GM21717 (cell line): ENCODE results near the gene AOC1.

ENCODE experiments used
- ATAC-seq: cut with Tn5 transposase; IDR thresholded peaks from one replicate; pipeline ENCODE4 v1.9.1; 2021; ENCODE audit warnings: mild to moderate bottlenecking, moderate library complexity; ENCODE audit not compliant: unreplicated experiment

AOC1 gene

DNA sequence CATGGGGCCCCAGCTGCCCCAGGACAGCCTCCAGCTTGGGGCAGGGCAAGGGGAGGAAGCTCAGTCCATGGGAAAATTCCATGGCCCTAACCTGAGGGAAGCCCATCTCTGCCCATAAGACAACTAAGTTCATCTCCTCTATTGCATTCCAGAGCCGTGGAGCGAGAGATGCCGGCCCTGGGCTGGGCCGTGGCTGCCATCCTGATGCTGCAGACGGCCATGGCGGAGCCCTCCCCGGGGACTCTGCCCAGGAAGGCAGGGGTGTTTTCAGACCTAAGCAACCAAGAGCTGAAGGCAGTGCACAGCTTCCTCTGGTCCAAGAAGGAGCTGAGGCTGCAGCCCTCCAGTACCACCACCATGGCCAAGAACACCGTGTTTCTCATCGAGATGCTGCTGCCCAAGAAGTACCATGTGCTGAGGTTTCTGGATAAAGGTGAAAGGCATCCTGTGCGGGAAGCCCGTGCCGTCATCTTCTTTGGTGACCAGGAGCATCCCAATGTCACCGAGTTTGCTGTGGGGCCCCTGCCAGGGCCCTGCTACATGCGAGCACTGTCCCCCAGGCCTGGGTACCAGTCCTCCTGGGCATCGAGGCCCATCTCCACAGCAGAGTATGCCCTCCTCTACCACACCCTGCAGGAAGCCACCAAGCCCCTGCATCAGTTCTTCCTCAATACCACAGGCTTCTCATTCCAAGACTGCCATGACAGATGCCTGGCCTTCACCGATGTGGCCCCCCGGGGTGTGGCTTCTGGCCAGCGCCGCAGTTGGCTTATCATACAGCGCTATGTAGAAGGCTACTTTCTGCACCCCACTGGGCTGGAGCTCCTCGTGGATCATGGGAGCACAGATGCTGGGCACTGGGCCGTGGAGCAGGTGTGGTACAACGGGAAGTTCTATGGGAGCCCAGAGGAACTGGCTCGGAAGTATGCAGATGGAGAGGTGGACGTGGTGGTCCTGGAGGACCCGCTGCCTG lies 4.3 kb downstream of the AOC1 start:
- ATAC-seq, result no peak

DNA sequence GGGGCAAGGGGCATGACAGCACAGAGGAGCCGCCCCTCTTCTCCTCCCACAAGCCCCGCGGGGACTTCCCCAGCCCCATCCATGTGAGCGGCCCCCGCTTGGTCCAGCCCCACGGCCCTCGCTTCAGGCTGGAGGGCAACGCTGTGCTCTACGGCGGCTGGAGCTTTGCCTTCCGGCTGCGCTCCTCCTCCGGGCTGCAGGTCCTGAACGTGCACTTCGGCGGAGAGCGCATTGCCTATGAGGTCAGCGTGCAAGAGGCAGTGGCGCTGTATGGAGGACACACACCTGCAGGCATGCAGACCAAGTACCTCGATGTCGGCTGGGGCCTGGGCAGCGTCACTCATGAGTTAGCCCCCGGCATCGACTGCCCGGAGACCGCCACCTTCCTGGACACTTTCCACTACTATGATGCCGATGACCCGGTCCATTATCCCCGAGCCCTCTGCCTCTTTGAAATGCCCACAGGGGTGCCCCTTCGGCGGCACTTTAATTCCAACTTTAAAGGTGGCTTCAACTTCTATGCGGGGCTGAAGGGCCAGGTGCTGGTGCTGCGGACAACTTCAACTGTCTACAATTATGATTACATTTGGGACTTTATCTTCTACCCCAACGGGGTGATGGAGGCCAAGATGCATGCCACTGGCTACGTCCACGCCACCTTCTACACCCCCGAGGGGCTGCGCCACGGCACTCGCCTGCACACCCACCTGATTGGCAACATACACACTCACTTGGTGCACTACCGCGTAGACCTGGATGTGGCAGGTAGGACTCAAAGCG lies 5.1 kb downstream of the AOC1 start:
- ATAC-seq, result no peak

DNA sequence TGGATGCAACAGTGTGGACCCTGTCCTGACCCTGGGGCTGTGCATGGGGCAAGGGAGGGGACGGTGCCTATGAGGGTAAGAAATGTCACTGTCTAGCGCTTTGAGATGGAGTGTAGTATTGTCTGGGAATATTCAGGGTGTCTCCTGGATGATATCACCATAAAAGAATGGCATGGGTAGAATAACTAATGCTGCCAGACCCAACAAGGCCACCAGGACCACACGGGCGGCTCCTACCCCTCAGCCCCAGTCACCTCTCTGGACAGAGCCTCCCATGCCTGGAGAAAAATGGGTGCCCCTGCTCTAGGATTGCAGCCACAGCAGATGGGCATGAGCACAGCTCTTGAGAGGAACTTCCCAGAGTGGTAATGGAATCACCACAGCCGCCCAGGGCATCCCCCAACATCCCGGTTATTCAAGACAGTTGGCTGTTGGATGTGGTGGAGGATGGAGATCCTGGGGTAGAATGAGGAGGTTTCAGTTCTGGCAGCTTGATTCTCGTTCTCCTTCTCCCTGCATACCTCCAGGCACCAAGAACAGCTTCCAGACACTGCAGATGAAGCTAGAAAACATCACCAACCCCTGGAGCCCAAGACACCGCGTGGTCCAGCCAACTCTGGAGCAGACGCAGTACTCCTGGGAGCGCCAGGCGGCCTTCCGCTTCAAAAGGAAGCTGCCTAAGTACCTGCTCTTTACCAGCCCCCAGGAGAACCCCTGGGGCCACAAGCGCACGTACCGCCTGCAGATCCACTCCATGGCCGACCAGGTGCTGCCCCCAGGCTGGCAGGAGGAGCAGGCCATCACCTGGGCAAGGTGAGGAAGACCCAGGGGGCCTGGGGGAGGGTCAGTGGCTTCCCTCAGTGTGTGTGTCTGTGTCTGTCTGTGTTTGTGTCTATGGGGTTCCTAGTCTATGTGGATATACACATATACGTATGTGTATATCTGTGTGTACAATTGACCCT lies 6.2 kb downstream of the AOC1 start:
- ATAC-seq, result no peak

DNA sequence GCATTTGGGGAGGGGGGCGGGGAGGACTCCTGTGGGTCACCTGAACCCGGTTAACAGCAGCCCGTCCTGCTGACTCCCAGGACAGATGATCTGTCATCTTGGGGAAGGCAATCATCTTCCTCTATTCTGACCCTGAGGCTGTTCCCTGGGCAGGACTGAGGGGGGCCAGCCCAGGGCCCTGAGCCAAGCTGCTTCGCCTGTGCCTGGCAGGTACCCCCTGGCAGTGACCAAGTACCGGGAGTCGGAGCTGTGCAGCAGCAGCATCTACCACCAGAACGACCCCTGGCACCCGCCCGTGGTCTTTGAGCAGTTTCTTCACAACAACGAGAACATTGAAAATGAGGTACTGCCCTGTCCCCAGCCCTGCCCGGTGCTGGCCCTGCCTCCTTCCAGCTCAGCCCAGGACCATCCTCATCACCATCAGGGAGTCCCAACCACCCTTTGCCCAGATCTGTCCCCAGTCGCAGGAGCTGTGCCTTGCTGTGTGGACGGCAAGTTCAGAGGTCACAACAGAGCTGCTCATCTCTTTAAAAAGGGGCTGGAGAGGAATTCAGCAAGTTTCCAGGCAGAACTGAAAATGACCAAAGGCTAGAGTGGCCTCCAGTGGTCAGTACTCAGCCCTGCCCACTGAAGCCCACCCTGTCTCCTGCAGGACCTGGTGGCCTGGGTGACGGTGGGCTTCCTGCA lies 8.1 kb downstream of the AOC1 start:
- no peak for ATAC-seq

DNA sequence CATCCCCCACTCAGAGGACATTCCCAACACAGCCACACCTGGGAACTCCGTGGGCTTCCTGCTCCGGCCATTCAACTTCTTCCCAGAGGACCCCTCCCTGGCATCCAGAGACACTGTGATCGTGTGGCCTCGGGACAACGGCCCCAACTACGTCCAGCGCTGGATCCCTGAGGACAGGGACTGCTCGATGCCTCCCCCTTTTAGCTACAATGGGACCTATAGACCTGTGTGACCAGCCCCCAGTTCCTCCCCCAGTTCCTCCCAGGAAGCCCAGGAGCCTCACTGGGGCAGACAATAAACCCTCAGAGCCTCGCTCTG lies 8.6 kb downstream of the AOC1 start:
- ATAC-seq, result no peak

DNA sequence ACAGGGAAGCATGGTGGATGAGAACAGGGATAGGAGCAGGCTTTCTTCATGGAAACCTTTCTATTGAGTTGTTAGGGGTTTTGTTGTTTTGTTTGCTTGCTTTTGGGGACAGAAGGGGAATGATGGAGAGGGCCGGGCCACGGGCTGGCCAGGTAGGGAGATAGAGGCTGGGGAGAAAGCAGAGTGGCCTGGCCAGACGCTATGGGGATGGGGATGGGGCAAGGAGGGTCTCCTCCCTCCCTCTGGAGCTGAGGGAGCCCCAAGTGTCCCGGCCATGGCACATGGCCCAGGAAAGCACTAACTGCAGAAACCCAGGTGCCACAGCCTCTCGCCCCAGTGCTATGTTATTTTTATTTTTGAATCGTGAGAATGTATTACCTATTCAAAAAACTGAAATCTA lies 10.0 kb downstream of the AOC1 start:
- ATAC-seq, result no peak

DNA sequence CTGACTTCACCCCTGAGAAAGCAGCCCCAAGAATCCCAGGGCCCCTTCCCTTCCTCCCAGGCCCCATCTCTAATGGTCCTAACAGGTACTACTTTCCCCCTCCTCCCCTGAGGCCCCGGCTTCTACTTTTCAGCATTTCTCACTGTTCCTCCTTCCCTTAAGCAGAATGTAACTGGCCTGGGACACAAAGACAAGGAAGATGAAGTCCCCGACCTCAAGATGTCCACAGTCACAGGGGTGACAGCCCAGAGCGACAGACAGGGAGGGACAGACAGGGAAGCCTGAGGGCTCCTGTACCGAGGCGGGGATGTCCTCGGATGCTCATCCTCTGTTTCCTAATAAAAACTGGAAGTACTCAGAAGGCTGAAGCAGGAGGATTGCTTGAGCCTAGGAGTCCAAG lies 11.6 kb downstream of the AOC1 start:
- no peak for ATAC-seq

DNA sequence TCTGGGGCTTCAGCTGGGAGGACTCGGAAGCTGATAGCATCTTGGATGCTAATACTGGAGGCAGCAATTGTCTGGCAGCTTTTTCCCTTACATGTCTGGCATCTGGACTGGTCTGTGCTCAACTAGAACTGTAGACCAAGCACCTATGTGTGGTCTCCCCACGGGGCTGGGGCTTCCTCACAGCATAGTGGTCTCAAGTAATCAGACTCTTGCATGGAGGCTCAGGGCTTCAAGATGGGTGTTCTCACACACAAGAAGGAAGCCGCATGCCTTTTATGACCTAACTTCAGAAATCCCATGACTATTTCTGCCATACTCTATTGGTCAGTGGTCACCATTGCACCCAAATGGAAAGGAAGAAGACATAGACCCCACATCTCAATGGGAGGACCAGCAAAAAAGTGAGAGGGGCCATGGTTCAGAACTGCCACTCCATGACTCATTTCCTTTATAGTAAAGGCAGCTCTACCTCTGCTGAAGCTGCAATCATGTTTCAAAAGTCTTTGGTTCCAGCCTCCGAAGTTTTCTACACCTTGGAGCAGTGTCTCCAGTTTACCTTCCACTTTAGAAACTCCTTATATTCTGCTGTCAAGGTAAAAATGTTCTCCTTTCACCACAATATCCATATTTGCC lies 14.7 kb downstream of the AOC1 start:
- ATAC-seq, result no peak

DNA sequence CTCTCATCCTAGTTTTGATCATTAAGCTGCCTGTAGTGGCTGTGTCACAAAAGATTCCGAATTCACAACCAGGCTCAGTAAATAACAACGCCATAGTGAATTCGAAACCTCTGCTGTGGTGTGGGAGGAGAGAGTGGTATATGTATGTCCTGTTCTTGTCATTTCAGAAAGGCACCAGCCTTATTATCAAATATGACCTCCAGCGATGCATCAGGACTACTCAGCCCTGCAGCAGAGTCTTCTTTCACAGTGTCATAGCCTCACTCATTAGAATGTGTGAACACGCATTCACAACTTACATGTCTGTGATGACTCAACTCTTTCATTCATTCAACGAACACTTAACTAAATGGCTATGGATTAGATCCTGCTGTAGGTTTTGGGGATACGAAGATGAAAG lies 15.3 kb downstream of the AOC1 start:
- no peak for ATAC-seq

DNA sequence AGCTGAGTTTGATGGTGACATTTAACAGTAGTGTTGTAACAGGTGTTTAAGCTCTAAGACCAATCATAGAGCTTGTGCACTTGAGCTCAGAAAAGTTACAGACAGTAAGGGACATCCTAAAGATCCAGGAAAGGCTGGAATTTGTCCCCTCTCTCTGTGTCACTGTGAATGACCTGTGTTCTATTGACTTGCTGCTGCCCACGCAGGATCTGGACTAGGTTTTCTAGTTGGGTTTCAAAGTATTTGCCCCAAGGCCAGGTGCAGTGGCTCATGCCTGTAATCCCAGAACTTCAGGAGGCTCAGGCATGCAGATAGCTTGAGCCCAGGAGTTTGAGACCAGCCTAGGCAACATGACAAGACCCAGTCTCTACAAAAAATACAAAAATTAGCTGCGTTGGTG lies 17.1 kb downstream of the AOC1 start:
- ATAC-seq, result no peak

DNA sequence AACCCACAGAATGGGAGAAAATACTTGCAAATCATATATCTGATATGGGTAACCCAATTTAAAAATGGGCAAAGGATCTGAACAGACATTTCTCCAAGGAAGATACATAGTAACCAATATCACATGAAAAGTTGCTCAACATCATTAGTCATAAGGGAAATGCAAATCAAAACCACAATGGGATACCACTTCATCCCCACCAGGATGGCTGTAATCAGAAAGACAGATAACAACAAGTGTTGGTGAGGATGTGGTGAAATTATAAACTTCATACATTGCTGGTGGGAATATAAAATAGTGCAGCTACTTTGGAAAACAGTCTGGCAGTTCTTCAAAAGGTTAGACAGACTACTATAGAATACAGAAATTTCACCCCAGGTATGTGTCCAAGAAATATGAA lies 19.3 kb downstream of the AOC1 start:
- no peak for ATAC-seq

DNA sequence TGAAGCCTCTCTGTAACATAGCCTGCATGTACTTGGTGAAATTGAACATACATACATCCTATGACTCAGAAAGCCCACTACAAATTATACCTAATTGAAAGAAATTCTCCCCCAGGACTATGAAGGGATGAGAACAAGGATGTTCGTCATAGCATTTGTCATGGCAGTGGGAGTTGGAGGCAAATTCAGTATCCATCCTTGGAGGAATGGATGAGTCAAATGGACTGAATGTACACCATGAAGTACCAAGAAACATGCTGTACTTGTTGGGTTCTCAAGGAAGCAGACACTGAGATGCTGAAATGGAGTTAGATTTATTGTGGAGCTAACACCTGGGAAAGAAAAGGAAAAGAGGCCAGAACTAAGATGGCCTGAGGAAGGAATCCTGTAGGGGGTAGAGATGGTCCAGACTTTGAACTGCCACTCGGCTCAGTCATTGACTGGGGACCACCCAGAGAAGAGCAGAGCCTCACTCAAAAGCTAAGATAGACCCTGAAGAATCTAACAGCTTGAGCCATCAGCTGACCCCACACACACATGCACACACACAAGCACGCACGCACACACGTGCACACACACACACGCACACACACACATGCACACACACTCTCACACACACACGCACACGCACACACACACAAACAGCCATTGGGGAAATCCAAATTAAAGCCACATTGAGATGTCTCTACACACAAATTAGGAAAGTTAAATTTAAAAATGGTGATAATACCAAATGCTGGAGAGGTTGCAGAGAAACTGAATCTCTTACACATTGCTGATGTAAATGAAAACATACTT lies 22.3 kb downstream of the AOC1 start:
- no peak for ATAC-seq

DNA sequence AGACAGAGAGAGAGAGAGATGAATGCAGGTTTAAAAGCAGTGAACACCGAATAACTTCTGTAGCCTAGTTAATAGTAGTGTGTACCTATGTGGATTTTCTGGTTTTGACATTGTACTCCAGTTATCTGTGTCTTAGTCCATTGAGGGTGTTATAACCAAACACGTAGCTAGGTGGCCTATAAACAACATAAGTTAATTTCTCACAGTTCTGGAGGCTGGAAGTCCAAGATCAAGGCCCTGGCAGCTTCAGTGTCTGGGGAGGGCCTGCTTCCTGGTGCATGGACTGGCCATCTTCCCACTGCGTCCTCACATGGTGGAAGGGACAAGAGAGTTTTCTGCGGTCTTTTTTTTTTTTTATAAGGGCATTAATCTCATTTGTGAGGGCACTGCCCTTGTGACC lies 23.5 kb downstream of the AOC1 start:
- ATAC-seq, result no peak

DNA sequence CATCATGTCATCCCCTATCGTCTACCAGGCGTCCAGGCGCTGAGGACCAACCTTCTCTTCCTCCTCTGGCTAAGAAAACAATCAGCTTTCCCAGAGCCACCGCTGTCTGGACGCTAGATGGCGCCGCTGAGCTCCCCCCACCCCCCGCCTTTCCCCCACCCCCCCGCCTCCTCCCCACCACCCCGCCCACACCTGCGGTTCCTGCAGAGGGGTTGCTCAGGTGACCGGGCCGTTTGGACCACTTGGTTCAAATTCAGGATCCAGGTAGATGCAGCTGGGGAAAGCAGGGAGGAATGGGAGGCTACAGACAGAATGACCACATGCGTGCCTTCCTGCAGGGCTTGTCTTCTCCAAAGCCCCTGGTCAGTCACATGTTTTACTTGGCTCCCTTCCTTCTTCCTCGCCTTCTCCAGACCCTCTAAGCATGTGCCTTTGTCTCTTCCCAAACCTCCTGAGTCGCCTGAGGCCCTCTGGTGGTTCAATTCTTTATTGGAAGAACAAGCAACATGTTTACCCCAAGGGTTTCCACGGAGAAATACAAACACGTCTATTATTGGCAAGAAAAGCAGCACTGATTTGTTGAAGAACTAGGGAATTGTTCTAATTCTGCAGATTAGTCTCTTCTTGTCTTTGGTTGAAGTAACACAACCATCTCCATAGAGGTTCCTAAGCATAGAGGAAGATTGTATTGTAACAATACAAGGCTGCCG lies 24.7 kb downstream of the AOC1 start:
- no peak for ATAC-seq

DNA sequence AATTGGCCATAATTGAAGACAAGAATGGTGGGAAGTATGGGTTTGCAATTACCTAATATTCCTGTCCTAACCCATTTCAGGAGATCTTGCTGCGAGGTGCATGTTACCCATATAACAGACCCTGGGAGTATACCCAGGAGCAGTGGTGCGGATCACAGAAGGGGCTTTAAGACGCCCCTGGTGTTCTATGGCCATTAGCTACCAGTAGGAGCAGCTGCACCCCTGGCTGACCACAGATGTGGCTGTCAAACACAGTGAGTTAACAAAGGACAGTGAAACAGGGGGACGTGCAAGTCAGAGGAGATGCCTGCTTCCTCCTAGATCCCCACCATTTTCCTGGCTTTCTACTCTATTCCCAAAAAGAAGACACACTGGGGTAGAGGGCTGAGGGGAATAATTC lies 25.2 kb downstream of the AOC1 start:
- ATAC-seq, result no peak

DNA sequence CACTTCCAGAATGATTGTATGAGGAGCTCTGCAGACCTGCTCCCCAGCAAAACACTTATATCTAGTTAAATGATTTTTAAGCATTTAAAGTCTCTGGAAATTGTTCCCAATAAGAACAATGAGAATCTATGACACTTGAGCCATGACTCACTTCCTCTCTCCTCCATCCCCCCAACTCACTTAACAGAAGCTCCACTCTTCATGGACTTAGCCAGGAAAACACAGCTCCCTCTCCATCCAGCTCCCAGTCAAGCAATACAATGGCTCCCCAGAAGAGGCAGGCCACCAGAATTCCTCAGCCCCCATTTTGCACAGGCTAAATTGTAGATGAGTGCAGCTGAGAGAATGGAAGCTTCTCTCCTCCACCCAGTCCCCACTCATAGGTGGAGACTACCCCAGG lies 27.0 kb downstream of the AOC1 start:
- no peak for ATAC-seq

DNA sequence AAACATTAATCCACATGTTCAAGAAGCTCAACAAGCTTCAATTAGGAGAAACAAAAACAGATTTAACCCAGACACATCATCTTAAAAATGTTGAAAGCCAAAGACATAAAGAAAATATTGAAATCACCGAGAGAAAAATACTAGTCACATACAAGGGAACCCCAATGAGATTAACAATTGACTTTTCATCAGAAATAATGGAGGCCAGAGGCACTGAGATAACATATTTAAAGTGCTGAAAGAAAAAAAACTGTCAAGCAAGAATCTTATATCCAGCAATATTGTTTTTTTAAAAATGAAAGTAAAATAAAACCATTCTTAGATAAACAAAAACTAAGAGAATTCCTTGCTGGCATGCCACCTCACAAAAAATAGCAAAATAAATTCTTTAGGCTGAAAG lies 28.9 kb downstream of the AOC1 start:
- no peak for ATAC-seq

DNA sequence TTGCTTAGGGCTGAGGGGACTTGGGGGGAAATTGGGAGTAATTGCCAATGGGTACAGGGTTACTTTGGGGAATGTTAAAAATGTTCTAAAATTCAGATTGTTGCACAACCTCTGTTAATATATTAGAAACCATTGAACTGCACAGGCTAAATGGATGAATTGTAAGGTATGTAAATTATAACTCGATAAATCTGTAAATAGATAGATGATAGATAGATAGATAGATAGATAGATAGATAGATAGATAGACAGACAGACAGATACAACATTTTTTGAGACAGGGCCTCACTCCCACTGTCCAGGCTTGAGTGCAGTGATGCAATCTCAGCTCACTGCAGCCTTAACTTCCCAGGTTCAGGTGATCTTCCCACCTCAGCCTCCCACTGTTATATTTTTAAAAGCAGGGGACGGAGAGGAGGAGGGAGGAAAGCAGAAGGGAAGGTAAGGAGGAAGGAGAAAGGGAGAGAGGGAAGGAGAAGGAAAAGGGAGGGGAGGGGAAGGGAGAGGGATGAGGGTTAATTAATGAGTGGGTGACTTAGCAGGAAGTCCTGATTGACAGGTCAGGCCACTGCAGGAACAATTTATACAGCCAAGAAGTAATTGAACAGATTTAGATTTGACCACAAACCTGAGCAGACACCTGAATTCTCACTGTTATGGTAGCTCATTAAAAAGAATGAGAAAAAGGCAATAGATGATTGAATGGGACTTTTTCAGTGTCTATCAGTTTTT lies 38.7 kb downstream of the AOC1 start:
- ATAC-seq, result no peak
